ENCODE data around the gene SEZ6L2. TPM values are rescaled to one million over a fixed set of nuclear protein-coding genes. Genes with fewer than 3 reads are reported as not detected.

The SEZ6L2 gene
- total RNA-seq, 1 donor from 2014 or later, result not detected

- H3K4me1 Mint-ChIP-seq, result no peaks in the 10 kb centered on the region
These were observed 54.6 kb downstream of the SEZ6L2 start for GRCh38 chr16:29844575-29845331.

GRCh38 chr16:29843931-29844330 lies 55.4 kb downstream of the SEZ6L2 start:
- intact Hi-C loops (cut with micrococcal nuclease), result no loop called here
- H3K4me1 Mint-ChIP-seq, result no peaks in the 10 kb centered on the region
- H3K27ac Mint-ChIP-seq, result no peak overlapping the region
- ChIA-PET CTCF (interaction anchor here (1.0 kb wide), 1 partner anchor 23 kb away, joined by 3 read pairs; the partner anchor contains the start of gene MVP), POLR2A (no interaction called here)
- ATAC-seq (ENCODE audit: low read depth), result no peak
- H3K36me3 Mint-ChIP-seq (ENCODE audit: low read depth), result peaks cover 74% of the 10 kb centered on the region
- TF ChIP-seq CTCF (IDR thresholded peaks at IDR 0.05), result no peak
- no peak for DNase-seq
- H3K4me3 Mint-ChIP-seq, result no peak overlapping the region
- H3K27me3 Mint-ChIP-seq, result no peaks in the 10 kb centered on the region
- no peaks in the 10 kb centered on the region for H3K9me3 Mint-ChIP-seq

More at GRCh38 chr16:29844575-29845331, 54.6 kb downstream of the SEZ6L2 start:
- intact Hi-C loops (cut with micrococcal nuclease), result no loop called here
- no peak overlapping the region for H3K27ac Mint-ChIP-seq
- peaks cover 66% of the 10 kb centered on the region for H3K36me3 Mint-ChIP-seq (ENCODE audit: low read depth)
- DNase-seq (no peak), ATAC-seq (ENCODE audit: low read depth) (no peak)
- no peak overlapping the region for H3K4me3 Mint-ChIP-seq
- H3K9me3 Mint-ChIP-seq, result no peaks in the 10 kb centered on the region
- CTCF ChIA-PET, result interaction anchor here (1.0 to 1.1 kb wide), 2 partner anchors 24 to 37 kb away, joined by 3 read pairs; partner anchors contain the start of gene MVP
- POLR2A ChIA-PET, result no interaction called here
- H3K27me3 Mint-ChIP-seq, result no peaks in the 10 kb centered on the region
- TF ChIP-seq CTCF (IDR thresholded peaks at IDR 0.05), result no peak

GRCh38 chr16:29842732-29843346 lies 56.5 kb downstream of the SEZ6L2 start:
- no peak for ATAC-seq (ENCODE audit: low read depth)
- POLR2A ChIA-PET, result no interaction called here
- intact Hi-C loops (cut with micrococcal nuclease), result no loop called here
- no peaks in the 10 kb centered on the region for H3K27me3 Mint-ChIP-seq
- CTCF ChIA-PET, result no interaction called here
- no peak for TF ChIP-seq CTCF (IDR thresholded peaks at IDR 0.05)
- H3K4me1 Mint-ChIP-seq, result no peaks in the 10 kb centered on the region
- DNase-seq, result no peak
- H3K27ac Mint-ChIP-seq, result no peak overlapping the region
- no peaks in the 10 kb centered on the region for H3K9me3 Mint-ChIP-seq
- no peak overlapping the region for H3K4me3 Mint-ChIP-seq
- peaks cover 81% of the 10 kb centered on the region for H3K36me3 Mint-ChIP-seq (ENCODE audit: low read depth)

- Mint-ChIP-seq H3K4me1 (no peaks in the 10 kb centered on the region), H3K27ac (no peak overlapping the region), H3K9me3 (no peaks in the 10 kb centered on the region), H3K4me3 (no peak overlapping the region), H3K36me3 (ENCODE audit: low read depth) (peaks cover 81% of the 10 kb centered on the region), H3K27me3 (no peaks in the 10 kb centered on the region)
- DNase-seq (no peak), ATAC-seq (ENCODE audit: low read depth) (no peak)
- intact Hi-C loops (cut with micrococcal nuclease), result no loop called here
- ChIA-PET CTCF (no interaction called here), POLR2A (no interaction called here)
- TF ChIP-seq CTCF (IDR thresholded peaks at IDR 0.05), result no peak
These were observed 57.7 kb downstream of the SEZ6L2 start for GRCh38 chr16:29841631-29842030.

GRCh38 chr16:29840240-29840639 lies 59.1 kb downstream of the SEZ6L2 start:
- no peak for TF ChIP-seq CTCF (IDR thresholded peaks at IDR 0.05)
- CTCF ChIA-PET, result no interaction called here
- no peaks in the 10 kb centered on the region for H3K27me3 Mint-ChIP-seq
- POLR2A ChIA-PET, result no interaction called here
- intact Hi-C loops (cut with micrococcal nuclease), result no loop called here
- DNase-seq (no peak), ATAC-seq (ENCODE audit: low read depth) (no peak)
- H3K36me3 Mint-ChIP-seq (ENCODE audit: low read depth), result peaks cover 76% of the 10 kb centered on the region
- no peak overlapping the region for H3K4me3 Mint-ChIP-seq
- no peak overlapping the region for H3K27ac Mint-ChIP-seq
- H3K9me3 Mint-ChIP-seq, result no peaks in the 10 kb centered on the region
- H3K4me1 Mint-ChIP-seq, result no peaks in the 10 kb centered on the region

Measured in activated B cell treated with CpG ODN at 0.5 μM for 24 hours (primary cell).